Measurements from ENCODE around the gene SDCCAG8.

Gene SDCCAG8

GRCh38 chr1:243455760-243456651 lies 200.2 kb downstream of the SDCCAG8 start:
- DNase-seq (ENCODE audit: low read depth in 3 of 3), result no peak

GRCh38 chr1:243457363-243457982 lies 201.6 kb downstream of the SDCCAG8 start:
- no peak for DNase-seq (ENCODE audit: low read depth in 3 of 3)

- DNase-seq (ENCODE audit: low read depth in 3 of 3), result no peak
Measured at GRCh38 chr1:243459059-243459458, 203.2 kb downstream of the SDCCAG8 start.

GRCh38 chr1:243461700-243462099 lies 205.9 kb downstream of the SDCCAG8 start:
- no peak for DNase-seq (ENCODE audit: low read depth in 3 of 3)

- DNase-seq (ENCODE audit: low read depth in 3 of 3), result no peak
Measured at GRCh38 chr1:243462929-243463697, 207.3 kb downstream of the SDCCAG8 start.

- DNase-seq (ENCODE audit: low read depth in 3 of 3), result no peak
Measured at GRCh38 chr1:243465081-243465480, 209.2 kb downstream of the SDCCAG8 start.

- no peak for DNase-seq (ENCODE audit: low read depth in 3 of 3)
Measured at GRCh38 chr1:243465738-243466137, 209.9 kb downstream of the SDCCAG8 start.

GRCh38 chr1:243469497-243469896 lies 213.7 kb downstream of the SDCCAG8 start:
- no peak for DNase-seq (ENCODE audit: low read depth in 3 of 3)

GRCh38 chr1:243470502-243470901 lies 214.7 kb downstream of the SDCCAG8 start:
- DNase-seq (ENCODE audit: low read depth in 3 of 3), result no peak

- DNase-seq (ENCODE audit: low read depth in 3 of 3), result no peak
Measured at GRCh38 chr1:243471026-243471685, 215.3 kb downstream of the SDCCAG8 start.

- DNase-seq (ENCODE audit: low read depth in 3 of 3), result no peak
Measured at GRCh38 chr1:243471754-243472745, 216.2 kb downstream of the SDCCAG8 start.

GRCh38 chr1:243473227-243474135 lies 217.6 kb downstream of the SDCCAG8 start:
- DNase-seq (ENCODE audit: low read depth in 3 of 3), result no peak

- no peak for DNase-seq (ENCODE audit: low read depth in 3 of 3)
Measured at GRCh38 chr1:243474136-243474881, 218.5 kb downstream of the SDCCAG8 start.

- no peak for DNase-seq (ENCODE audit: low read depth in 3 of 3)
Measured at GRCh38 chr1:243474906-243475305, 219.1 kb downstream of the SDCCAG8 start.

GRCh38 chr1:243475966-243476365 lies 220.1 kb downstream of the SDCCAG8 start:
- DNase-seq (ENCODE audit: low read depth in 3 of 3), result no peak

GRCh38 chr1:243477731-243478290 lies 222.0 kb downstream of the SDCCAG8 start:
- DNase-seq (ENCODE audit: low read depth in 3 of 3), result no peak

- DNase-seq (ENCODE audit: low read depth in 3 of 3), result no peak
Measured at GRCh38 chr1:243481101-243481500, 225.3 kb downstream of the SDCCAG8 start.
